ENCODE measurements around the gene ZNF143. TPM values are rescaled to one million over a fixed set of nuclear protein-coding genes. Genes with fewer than 3 reads are reported as not detected.

Gene ZNF143
- total and polyA plus RNA-seq, 2 of the 13 experiments (the other 11 are each of a cell fraction or from before 2014, with no cell fraction given): 22.4 to 35.6 TPM

DNA sequence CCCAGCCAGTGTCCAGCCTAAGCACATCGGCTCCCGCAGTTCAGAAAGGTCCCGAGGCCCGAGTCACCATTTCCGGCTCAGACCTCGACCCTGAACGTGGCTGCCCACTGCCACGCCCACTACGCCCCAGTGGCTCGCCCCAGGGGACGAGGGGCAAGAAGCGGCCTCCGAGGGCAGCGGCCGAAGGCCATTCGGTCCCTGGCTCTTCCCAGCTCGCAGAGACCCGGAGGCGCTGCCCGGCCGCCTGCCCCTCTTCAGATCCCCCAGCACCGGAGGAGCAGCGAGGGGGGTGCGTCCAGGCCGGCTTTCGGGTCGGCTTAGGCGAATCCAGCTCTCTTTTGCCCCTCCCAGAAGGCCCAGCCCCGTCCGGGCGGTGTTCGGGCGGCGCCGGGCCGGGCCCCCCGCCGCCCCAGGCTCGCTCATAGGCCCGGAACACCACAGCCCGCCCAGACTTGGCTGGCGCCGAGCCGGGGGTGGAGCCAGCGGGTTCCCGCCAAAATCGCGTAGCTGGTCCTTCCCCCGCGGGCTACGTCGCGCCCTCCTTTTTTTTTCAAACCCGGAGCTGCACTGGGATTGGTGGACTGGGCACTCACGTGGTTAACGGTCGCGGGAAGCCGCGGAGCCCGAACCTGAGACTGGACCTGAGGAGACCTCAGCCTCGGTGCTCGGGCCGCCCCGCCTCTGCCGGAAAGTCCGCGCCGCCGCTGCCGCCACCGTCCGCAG lies 112.4 kb downstream of the ZNF143 start, which contains the start of gene WEE1 (continued):
- TF ChIP-seq PITX1 (CRISPR knock-in tag; IDR thresholded peaks at IDR 0.05) (peak; percentile 75; the same call in 1 of the 2 replicates), ZNF292 (CRISPR knock-in tag; IDR thresholded peaks at IDR 0.05; ENCODE audit: borderline replicate concordance, low read depth) (peak; percentile 77), NFYB (CRISPR knock-in tag; IDR thresholded peaks at IDR 0.05) (peak; percentile 86), BCL6 (CRISPR knock-in tag; IDR thresholded peaks at IDR 0.05) (peak; percentile 27; the same call in 1 of the 2 replicates), ZNF883 (CRISPR knock-in tag; IDR thresholded peaks at IDR 0.05; ENCODE audit: not compliant biosample characterization) (peak; percentile 62), ATF7 (IDR thresholded peaks at IDR 0.05) (no peak), ATF7 (CRISPR knock-in tag; IDR thresholded peaks at IDR 0.05) (no peak; the same call in 1 of the 2 replicates), SIX1 (CRISPR knock-in tag; IDR thresholded peaks at IDR 0.05; ENCODE audit: borderline replicate concordance) (0 out of 2 replicates have a peak, but pooled peaks have one; percentile 11), NFATC3 (CRISPR knock-in tag; IDR thresholded peaks at IDR 0.05) (no peak), ZNF282 (IDR thresholded peaks at IDR 0.05; ENCODE audit: partially characterized antibody) (no peak), GFI1 (CRISPR knock-in tag; IDR thresholded peaks at IDR 0.05; ENCODE audit: borderline replicate concordance) (peak; percentile 84), TGIF2 (CRISPR knock-in tag; IDR thresholded peaks at IDR 0.05) (peak; percentile 59; the same call in 1 of the 2 replicates), ZSCAN25 (CRISPR knock-in tag; IDR thresholded peaks at IDR 0.05) (peak; percentile 38; the same call in 1 of the 2 replicates), RNF2 (conservative IDR thresholded peaks at IDR 0.05; ENCODE audit: low read depth) (no peak; the same call in none of the 2 replicates), ZFP36L1 (CRISPR knock-in tag; IDR thresholded peaks at IDR 0.05) (peak; percentile 87), POGZ (CRISPR knock-in tag; IDR thresholded peaks at IDR 0.05) (peak; percentile 78), IRX3 (CRISPR knock-in tag; IDR thresholded peaks at IDR 0.05; ENCODE audit: borderline replicate concordance, low read depth) (peak; percentile 97), ZNF205 (CRISPR knock-in tag; IDR thresholded peaks at IDR 0.05) (no peak; the same call in 1 of the 2 replicates), MED13 (CRISPR knock-in tag; IDR thresholded peaks at IDR 0.05) (peak; percentile 90), ZNF530 (CRISPR knock-in tag; IDR thresholded peaks at IDR 0.05; ENCODE audit: low read depth) (no peak), DNMT3B (CRISPR knock-in tag; conservative IDR thresholded peaks at IDR 0.05) (no peak), NKX3-1 (CRISPR knock-in tag; IDR thresholded peaks at IDR 0.05) (0 out of 2 replicates have a peak, but pooled peaks have one; percentile 49), HCFC1 (IDR thresholded peaks at IDR 0.05; ENCODE audit: low read depth, low read length) (peak; percentile 1; the same call in 1 of the 2 replicates), FIP1L1 (IDR thresholded peaks at IDR 0.05; ENCODE audit: borderline replicate concordance, insufficient read depth, low read depth, low read length) (0 out of 2 replicates have a peak, but pooled peaks have one; percentile 56), ZNF614 (CRISPR knock-in tag; IDR thresholded peaks at IDR 0.05; ENCODE audit: borderline replicate concordance) (peak; percentile 49; the same call in 1 of the 2 replicates)
- TF ChIP-seq, protein P1, sequence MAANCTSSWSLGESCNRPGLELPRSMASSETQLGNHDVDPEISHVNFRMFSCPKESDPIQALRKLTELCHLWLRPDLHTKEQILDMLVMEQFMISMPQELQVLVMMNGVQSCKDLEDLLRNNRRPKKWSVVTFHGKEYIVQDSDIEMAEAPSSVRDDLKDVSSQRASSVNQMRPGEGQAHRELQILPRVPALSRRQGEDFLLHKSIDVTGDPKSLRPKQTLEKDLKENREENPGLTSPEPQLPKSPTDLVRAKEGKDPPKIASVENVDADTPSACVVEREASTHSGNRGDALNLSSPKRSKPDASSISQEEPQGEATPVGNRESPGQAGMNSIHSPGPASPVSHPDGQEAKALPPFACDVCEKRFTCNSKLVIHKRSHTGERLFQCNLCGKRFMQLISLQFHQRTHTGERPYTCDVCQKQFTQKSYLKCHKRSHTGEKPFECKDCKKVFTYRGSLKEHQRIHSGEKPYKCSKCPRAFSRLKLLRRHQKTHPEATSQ (CRISPR knock-in tag; IDR thresholded peaks at IDR 0.05; ENCODE audit: borderline replicate concordance): 0 out of 2 replicates have a peak, but pooled peaks have one; percentile 60
- TF ChIP-seq, protein P2, sequence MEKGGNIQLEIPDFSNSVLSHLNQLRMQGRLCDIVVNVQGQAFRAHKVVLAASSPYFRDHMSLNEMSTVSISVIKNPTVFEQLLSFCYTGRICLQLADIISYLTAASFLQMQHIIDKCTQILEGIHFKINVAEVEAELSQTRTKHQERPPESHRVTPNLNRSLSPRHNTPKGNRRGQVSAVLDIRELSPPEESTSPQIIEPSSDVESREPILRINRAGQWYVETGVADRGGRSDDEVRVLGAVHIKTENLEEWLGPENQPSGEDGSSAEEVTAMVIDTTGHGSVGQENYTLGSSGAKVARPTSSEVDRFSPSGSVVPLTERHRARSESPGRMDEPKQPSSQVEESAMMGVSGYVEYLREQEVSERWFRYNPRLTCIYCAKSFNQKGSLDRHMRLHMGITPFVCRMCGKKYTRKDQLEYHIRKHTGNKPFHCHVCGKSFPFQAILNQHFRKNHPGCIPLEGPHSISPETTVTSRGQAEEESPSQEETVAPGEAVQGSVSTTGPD (CRISPR knock-in tag; IDR thresholded peaks at IDR 0.05): peak; percentile 58; the same call in 1 of the 2 replicates
- TF ChIP-seq, protein P3, sequence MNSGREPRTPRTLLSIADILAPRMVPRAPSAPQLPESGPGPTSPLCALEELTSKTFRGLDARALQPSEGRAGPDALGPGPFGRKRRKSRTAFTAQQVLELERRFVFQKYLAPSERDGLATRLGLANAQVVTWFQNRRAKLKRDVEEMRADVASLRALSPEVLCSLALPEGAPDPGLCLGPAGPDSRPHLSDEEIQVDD (CRISPR knock-in tag; IDR thresholded peaks at IDR 0.05; ENCODE audit: borderline replicate concordance): no peak
